ENCODE data around the gene BAX. TPM values are rescaled to one million over a fixed set of nuclear protein-coding genes. Genes with fewer than 3 reads are reported as not detected.

The BAX gene
- total and polyA plus RNA-seq, 9 of the 15 experiments (the other 6 are each of a cell fraction or from before 2014, with no cell fraction given), result 3.2 to 95.4 (median 44.5) TPM

DNA sequence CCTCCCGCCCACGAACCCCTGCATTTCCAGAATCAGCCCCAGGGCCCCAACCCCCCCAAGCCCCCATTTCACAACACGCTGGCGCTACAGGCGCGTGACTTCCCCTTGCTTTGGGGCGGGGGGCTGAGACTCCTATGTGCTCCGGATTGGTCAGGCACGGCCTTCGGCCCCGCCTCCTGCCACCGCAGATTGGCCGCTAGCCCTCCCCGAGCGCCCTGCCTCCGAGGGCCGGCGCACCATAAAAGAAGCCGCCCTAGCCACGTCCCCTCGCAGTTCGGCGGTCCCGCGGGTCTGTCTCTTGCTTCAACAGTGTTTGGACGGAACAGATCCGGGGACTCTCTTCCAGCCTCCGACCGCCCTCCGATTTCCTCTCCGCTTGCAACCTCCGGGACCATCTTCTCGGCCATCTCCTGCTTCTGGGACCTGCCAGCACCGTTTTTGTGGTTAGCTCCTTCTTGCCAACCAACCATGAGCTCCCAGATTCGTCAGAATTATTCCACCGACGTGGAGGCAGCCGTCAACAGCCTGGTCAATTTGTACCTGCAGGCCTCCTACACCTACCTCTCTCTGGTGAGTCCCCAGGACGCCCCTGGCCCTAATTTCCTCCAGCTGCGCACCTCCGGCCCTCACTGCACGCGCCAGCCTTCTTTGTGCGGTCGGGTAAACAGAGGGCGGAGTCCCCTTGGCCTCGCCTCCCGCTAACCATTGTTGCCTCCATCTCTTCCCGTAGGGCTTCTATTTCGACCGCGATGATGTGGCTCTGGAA is 10.5 kb downstream of the BAX start, which contains the start of gene FTL (continued):
- TF ChIP-seq, protein P1, sequence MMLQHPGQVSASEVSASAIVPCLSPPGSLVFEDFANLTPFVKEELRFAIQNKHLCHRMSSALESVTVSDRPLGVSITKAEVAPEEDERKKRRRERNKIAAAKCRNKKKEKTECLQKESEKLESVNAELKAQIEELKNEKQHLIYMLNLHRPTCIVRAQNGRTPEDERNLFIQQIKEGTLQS (IDR thresholded peaks at IDR 0.05), result no peak
- TF ChIP-seq, protein P1 (CRISPR knock-in tag; conservative IDR thresholded peaks at IDR 0.05), result peak; percentile 93
- TF ChIP-seq CBX8 (IDR thresholded peaks at IDR 0.05; ENCODE audit: borderline replicate concordance, extremely low read depth, low read depth, low read length, poor library complexity, severe bottlenecking), result no peak
- peak; percentile 87 to 90; a peak in 3 of 4 replicates for TF ChIP-seq FOXK2 (conservative IDR thresholded peaks at IDR 0.05 in 1 of 2, IDR thresholded peaks at IDR 0.05 in 1 of 2; ENCODE audit: low read depth in 2 of 2)
- TF ChIP-seq, protein P2, sequence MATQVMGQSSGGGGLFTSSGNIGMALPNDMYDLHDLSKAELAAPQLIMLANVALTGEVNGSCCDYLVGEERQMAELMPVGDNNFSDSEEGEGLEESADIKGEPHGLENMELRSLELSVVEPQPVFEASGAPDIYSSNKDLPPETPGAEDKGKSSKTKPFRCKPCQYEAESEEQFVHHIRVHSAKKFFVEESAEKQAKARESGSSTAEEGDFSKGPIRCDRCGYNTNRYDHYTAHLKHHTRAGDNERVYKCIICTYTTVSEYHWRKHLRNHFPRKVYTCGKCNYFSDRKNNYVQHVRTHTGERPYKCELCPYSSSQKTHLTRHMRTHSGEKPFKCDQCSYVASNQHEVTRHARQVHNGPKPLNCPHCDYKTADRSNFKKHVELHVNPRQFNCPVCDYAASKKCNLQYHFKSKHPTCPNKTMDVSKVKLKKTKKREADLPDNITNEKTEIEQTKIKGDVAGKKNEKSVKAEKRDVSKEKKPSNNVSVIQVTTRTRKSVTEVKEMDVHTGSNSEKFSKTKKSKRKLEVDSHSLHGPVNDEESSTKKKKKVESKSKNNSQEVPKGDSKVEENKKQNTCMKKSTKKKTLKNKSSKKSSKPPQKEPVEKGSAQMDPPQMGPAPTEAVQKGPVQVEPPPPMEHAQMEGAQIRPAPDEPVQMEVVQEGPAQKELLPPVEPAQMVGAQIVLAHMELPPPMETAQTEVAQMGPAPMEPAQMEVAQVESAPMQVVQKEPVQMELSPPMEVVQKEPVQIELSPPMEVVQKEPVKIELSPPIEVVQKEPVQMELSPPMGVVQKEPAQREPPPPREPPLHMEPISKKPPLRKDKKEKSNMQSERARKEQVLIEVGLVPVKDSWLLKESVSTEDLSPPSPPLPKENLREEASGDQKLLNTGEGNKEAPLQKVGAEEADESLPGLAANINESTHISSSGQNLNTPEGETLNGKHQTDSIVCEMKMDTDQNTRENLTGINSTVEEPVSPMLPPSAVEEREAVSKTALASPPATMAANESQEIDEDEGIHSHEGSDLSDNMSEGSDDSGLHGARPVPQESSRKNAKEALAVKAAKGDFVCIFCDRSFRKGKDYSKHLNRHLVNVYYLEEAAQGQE (IDR thresholded peaks at IDR 0.05; ENCODE audit: borderline replicate concordance), result peak; percentile 12; the same call in 1 of the 2 replicates
- TF ChIP-seq, protein P2 (CRISPR knock-in tag; IDR thresholded peaks at IDR 0.05; ENCODE audit: low read depth), result 0 out of 2 replicates have a peak, but pooled peaks have one; percentile 15
- TF ChIP-seq RUNX1 (IDR thresholded peaks at IDR 0.05; ENCODE audit: low read depth), result no peak
- 0 out of 2 replicates have a peak, but pooled peaks have one; percentile 51 for TF ChIP-seq ELF4 (CRISPR knock-in tag; IDR thresholded peaks at IDR 0.05)
- no peak for TF ChIP-seq XRCC4 (IDR thresholded peaks at IDR 0.05; ENCODE audit: extremely low read depth, insufficient read depth, insufficient read length)
- TF ChIP-seq, protein P3, sequence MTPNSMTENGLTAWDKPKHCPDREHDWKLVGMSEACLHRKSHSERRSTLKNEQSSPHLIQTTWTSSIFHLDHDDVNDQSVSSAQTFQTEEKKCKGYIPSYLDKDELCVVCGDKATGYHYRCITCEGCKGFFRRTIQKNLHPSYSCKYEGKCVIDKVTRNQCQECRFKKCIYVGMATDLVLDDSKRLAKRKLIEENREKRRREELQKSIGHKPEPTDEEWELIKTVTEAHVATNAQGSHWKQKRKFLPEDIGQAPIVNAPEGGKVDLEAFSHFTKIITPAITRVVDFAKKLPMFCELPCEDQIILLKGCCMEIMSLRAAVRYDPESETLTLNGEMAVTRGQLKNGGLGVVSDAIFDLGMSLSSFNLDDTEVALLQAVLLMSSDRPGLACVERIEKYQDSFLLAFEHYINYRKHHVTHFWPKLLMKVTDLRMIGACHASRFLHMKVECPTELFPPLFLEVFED (CRISPR knock-in tag; conservative IDR thresholded peaks at IDR 0.05), result peak; percentile 69; the same call in 1 of the 2 replicates
- TF ChIP-seq, protein P4, sequence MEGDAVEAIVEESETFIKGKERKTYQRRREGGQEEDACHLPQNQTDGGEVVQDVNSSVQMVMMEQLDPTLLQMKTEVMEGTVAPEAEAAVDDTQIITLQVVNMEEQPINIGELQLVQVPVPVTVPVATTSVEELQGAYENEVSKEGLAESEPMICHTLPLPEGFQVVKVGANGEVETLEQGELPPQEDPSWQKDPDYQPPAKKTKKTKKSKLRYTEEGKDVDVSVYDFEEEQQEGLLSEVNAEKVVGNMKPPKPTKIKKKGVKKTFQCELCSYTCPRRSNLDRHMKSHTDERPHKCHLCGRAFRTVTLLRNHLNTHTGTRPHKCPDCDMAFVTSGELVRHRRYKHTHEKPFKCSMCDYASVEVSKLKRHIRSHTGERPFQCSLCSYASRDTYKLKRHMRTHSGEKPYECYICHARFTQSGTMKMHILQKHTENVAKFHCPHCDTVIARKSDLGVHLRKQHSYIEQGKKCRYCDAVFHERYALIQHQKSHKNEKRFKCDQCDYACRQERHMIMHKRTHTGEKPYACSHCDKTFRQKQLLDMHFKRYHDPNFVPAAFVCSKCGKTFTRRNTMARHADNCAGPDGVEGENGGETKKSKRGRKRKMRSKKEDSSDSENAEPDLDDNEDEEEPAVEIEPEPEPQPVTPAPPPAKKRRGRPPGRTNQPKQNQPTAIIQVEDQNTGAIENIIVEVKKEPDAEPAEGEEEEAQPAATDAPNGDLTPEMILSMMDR (IDR thresholded peaks at IDR 0.05 in 2 of 3, conservative IDR thresholded peaks at IDR 0.05 in 1 of 3; ENCODE audit: insufficient read depth in 2 of 3, low read depth in 1 of 3, low read length in 3 of 3), result no peak
- no peak for TF ChIP-seq MEIS2 (IDR thresholded peaks at IDR 0.05; ENCODE audit: partially characterized antibody)
- TF ChIP-seq HOXB6 (CRISPR knock-in tag; IDR thresholded peaks at IDR 0.05; ENCODE audit: borderline replicate concordance), result 0 out of 2 replicates have a peak, but pooled peaks have one; percentile 24
- TF ChIP-seq TCF7 (IDR thresholded peaks at IDR 0.05; ENCODE audit: borderline replicate concordance), result no peak
